NCI-H345 (cell line): ENCODE data around the gene DNAJB6.

Experiments
- DNase-seq: peaks from one replicate; lab custom pipeline; 2025; lab: John Stamatoyannopoulos, UW

The DNAJB6 gene

DNA sequence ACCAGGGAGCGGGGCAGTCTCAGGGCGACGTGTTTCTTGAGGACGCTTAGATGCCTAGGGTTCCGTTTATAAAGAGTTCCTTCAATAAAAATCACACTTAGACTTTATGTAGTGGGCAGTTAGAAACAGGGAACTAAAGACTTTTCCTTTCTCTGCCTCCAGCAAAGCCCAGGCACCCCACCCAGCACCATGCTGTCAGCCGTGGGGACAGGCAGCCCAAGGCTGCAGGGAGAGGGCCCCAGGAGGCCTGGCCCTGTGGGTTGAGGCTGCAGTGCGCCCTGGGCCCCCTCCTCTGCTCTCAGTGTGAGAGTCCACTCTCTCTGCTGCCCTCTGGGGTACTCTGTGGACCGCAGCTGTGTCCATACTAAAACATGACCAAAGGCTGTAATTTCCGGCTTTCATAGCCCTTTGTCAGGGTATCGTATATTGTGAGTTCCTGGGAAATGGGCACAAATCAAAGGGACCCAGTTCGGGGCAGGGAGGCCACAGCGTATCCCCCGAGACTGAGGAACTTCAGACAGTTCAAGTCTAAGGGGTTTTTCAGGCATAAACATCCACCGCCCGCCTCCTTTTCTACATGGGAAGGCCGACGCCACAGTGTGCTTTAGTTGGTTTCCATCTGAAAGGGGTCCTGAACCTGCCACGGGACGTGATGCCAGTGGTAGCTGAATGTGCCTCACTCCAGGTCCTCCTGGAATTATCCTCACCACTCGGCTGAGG is 59.7 kb downstream of the DNAJB6 start:
- DNase-seq: no peak

GRCh38 chr7:157397036-157397720 is 60.4 kb downstream of the DNAJB6 start:
- no peak for DNase-seq

- DNase-seq: peak; percentile 21
Measured at GRCh38 chr7:157397731-157398691, 61.2 kb downstream of the DNAJB6 start.

DNA sequence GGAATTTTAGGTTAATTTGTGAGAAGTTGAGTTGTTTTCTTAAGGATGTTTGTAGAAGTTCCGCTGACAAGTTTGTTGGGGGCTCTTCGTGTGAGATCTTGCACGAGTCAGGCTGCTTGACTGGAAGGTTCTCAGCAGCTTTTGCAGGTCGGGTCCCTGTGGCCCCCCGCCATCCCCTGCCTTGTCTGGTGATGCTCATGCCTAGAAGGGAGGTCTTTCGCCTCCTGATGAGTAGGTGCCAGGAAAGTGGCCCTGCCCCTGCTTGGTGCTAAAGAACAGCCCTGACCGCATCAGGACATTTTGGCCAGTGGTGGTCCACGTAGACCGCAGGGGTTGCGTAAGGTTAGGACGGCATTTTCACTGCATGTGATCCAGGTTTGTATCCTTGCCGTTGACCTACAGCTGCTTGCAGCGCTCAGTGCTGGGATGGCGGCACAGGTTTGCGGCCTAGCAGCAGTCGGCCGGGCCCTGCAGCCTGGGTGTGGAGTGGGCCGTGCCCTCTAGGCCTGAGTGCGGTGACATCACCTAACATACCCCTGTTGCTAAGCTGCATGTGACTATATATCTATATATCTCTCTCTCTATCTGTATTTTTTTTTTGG is 62.4 kb downstream of the DNAJB6 start:
- no peak for DNase-seq

DNA sequence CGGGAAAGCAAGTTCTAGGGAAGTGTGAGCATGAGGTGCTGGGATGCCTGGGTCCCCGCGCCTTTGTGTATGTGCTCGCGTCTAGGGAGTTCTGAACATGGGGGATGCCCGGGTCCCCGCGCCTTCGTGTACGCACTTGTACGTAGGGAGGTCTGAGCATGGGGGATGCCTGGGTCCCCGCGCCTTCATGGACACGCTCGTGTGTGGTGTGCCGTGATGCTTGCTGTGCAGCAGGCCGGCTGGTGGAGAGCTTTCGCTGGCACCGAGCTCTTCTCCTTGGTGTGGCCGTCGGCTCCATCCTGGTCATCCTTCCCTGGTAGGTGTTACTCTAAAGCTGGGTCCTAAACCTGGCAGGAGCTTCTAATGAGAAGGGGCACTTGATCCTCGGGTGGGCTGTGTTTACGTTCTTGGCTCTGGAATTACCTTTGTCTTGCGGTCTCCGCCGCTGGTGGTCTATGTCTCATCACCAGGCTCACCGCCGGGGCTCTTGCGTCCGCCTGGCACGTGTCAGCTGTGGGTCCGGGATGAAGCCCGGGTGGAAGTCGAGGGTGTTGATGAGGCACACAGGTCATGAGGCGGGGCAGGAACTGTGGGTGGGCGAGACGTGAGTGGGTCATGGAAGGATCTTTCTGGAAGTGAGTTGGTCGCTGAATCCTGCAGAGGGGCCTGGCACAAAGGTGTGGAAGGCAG is 63.5 kb downstream of the DNAJB6 start:
- DNase-seq: no peak

DNA sequence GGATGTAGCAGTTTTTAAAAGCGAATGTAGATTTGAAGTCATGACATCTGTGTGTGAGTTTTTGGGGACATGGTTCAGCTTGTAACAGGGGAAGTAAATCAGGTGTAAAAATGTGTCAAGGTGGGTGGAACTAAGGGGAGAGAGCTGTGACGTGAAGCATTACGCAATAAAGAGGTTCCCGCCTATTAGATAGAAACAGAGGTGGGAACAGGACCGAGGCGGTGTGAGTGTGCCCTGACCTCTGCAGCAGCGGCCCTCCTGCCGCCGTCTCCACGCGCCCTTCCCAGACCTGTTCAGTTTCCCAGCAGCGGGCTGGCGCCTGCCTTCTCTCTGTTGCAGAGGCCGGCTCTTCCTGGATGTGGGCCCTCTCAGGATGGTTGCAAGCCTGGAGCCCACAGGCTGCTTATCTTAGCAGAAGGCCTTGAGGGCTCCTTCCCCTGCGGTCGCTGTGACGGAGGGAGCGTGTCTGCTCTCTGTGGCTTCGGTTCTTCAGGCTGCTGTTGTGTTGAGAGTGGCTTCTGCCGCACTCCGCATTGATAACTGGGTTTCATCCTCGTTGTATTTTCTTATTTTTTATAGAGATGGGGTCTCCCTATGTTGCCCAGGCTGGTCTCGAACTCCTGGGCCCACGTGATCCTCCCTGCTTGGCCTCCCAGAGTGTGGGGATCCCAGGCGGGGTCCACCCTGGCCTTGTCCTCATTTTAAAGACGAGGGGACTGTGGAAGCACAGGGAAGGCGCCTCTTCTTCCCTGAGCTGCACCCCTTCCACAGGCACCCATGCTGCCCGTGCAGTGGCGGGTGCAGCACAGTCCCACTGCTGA is 65.0 kb downstream of the DNAJB6 start:
- DNase-seq: no peak

DNA sequence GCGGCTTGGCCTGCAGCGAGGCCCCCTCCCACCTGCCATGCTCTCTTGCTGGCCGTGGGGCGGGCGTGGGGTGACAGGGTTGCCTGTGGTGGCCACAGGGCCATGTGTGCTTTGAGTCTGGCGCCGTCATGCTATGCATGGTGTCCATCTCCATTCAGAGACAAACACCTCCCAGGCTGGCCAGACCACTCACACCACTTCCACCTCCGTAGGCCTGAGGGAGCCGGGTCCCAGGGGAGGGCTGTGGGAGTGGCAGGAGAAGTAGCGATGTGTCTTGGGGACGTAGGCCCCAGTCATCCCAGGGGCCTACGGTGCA is 65.5 kb downstream of the DNAJB6 start:
- DNase-seq: no peak

DNA sequence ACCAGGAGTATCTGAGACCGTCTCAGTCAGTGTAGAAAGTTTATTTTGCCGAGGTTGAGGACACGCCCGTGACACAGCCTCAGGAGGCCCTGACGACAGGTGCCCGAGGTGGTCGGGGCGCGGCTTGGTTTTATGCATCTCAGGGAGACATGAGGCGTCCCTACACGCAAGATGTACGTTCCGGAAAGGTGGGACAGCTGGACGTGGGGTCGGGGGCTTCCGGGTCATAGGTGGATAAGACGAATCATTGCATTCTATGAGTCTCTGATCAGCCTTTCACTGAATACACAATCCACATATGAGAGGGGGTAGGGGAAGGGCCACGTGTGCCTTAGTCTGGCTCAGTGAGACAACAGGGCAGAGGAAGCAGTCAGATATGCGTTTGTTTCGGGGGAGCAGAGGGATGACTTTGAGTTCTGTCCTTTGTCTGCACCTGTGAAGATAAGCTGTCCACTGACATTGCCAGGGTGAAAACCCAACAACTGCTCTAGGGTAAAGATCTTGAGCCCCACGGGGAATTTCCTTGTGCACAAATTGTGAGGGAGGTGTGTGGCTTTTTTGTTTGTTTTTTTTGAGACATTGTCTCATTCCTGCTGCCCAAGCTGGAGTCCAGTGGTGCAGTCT is 66.2 kb downstream of the DNAJB6 start:
- no peak for DNase-seq

DNA sequence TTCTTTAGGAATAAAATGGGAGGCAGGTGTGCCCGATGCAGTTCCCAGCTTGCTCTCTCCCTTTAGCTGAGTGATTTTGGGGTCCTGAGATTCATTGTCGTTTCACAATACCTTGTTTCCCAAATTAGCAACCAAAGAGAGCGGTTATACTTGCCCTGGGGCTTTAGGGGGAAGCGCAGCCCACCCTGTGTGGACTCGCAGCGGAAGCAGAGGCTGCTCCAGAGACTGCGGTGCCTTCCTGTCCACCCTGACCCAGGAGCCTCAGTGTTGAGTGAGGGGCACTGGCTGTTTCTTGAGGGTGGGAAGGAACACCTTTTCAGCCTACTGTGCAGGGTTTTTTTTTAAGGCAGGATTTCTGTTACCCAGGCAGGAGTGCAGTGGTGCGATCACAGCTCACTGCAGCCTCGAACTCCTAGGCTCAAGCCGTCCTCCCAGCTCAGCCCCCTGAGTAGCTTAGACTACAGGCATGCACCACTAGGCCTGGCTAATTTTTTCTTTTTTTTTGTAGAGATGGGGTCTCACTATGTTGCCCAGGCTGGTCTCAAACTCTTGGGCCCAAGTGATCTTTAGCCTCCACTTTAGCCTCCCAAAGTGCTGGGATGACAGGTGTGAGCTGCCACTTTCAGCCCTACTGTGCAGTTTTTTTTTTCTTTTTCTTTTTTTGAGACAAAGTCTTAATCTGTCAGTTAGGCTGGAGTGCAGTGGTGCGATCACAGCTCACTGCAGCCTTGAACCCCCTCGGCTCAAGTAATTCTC is 67.0 kb downstream of the DNAJB6 start:
- DNase-seq: no peak

GRCh38 chr7:157404845-157405481 is 68.2 kb downstream of the DNAJB6 start:
- DNase-seq: no peak

DNA sequence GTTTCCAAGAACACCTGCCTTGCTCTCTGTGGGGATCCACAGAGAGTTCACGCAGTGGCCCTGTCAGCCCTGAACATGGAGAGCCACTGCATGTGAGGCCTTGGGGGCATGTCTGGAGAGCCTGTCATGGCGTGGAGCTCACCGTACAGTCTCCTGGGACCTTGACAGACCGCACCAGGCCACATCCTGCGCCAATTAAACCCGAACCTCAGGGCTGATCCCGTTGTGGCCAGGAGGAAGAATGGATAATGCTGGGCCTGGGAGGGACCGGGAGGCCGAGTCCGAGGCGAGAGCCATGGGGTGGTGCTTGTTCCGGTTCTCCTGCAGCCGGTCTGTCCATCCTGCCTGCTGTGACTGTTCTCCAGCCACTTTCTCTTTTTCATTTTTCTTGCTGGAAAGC is 68.7 kb downstream of the DNAJB6 start:
- DNase-seq: no peak

- DNase-seq: no peak
Measured at GRCh38 chr7:157405914-157406810, 69.4 kb downstream of the DNAJB6 start.

DNA sequence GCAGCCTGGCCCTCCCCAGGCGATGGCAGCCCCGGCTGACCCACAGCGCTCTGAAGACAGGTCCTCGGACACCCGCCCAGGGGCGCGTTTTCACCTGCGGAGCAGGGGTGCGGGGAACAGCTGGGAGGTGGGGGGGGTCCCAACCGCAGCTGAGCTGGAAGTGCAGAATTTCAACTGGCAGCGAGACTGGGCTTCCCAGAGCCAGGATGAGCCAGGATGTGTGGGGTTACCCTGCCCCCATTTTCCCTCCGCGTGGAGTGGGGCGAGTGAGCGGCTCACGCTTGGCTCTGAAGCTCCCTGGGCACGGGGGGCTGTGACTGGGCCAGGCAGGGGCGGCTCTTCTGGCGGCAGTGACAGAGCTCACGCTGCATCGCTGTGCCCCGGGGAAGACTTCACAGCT is 70.2 kb downstream of the DNAJB6 start:
- DNase-seq: no peak

DNA sequence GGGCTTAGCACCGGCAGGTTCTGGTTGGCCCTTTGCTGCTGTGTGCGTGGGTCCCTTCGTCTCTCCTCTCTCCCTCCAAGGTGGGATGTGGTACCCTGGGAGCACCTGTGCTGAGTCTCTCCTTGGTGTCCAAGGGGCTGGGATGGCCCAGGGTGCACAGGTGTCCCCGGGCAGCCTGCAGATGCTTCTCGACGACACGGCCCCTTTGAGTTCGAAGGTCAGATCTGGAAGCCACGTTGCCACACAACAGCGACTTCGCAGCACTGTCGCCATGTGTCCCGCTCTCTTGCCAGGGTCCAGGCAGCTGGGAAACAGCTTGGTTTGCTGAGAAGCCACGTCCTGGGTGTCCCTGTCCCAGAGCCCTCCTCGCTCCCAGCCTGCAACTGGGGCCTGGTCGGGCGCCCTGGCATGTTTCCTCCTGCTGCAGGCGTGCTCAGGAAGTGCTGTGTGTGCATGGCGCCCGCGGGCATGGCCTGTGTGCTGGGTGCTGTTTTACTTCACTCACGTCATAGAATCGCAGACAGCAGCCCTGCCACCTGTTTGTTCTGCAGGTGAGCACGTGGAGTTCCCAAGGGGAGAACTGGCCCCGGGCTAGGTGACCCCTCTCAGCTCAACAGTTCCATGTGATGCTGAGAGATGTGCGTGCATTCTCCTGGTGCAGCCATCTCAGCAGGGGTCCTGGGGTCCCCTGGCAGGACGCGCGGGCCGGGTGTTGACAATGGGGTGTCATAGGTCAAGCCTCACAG is 70.9 kb downstream of the DNAJB6 start:
- no peak for DNase-seq

DNA sequence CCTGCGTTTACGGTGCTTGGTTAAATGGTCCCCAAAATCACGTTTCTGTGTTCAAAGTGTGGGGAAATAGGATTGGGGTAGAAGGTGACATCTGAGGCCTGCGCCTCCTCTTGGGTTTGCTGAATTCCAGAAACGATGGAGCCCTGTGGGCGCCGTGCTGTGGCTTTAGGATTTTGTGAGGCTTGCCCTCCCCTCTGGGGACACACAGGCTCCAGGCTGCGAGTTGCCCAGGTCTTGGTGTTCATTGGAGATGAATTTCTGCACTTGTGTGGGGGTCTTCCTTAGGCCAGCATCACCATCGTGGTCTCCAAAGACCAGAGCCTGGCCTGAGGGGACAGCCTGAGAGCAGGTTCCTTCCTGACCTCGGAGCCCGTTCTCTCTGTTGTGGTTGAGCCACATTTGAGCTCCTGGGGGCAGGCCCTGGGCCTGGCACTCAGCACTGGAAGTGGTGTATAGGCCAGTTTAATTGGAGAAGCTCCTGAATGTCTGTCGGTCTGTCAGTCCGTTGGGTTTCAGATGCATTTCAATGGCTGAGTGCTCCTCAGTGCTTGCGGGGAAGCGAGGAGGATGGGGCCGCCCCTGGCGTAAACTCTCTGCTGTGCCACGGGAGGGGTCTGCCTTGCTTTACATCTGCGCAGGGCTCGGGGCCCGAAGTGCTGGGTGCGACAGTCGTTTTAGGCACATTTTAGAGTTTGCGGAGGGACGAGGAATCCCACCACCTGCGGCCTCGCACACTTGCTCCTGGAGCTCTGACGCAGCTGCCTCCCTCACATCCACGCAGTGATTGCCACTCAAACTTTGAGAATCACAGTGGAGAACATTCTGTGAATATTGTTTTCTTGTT is 71.7 kb downstream of the DNAJB6 start:
- DNase-seq: no peak

GRCh38 chr7:157409149-157409752 is 72.4 kb downstream of the DNAJB6 start:
- no peak for DNase-seq
